H1 (cell line): ENCODE measurements around the gene TRIP11. TPM values are rescaled to one million over a fixed set of nuclear protein-coding genes. Genes with fewer than 3 reads are reported as not detected.
A peak's percentile ranks its signal among the peaks of the same experiment; 100 is the strongest.

Source experiments
- CTCF ChIA-PET: fragments of 300-600 bp; sonication (Branson Sonifier 250); formaldehyde crosslinking; loops from one replicate; lab custom pipeline; 2021; ENCODE audit not compliant: partially characterized antibody; lab: Charles Lee
- POLR2A ChIA-PET: fragments of 300-600 bp; sonication (Branson Sonifier 250); formaldehyde crosslinking; loops from one replicate; lab custom pipeline; 2021; ENCODE audit warnings: inconsistent platforms; ENCODE audit not compliant: partially characterized antibody; lab: Charles Lee
- DNase-seq, 2 experiments: peaks; one replicate each; pipeline versions ENCODE4 v3.0.0 to v3.0.0-alpha.2; 2010 to 2022; ENCODE audit warnings: low spot score in 2 of 2, low read depth in 1 of 2, mixed read lengths in 1 of 2
- FAIRE-seq: peaks from 2 replicates; lab custom pipeline; 2011; peaks lifted over from hg19 to GRCh38; lab: Jason Lieb, UNC
- H2AFZ ChIP-seq: 2 replicates; pipeline ENCODE4 v1.8.1; 2012; ENCODE audit warnings: low read length, inconsistent platforms
- H2AK5ac ChIP-seq: 2 replicates; pipeline ENCODE4 v1.6.1; 2013; ENCODE audit warnings: low read depth, low read length
- H2BK120ac ChIP-seq: replicated peaks from 2 replicates; pipeline ENCODE3; 2013; ENCODE audit warnings: low read depth, low read length, inconsistent platforms
- H2BK12ac ChIP-seq: 2 replicates; pipeline ENCODE4 v1.6.1; 2013; ENCODE audit warnings: low read depth, low read length
- H2BK15ac ChIP-seq: 2 replicates; pipeline ENCODE4 v1.6.1; 2013; ENCODE audit warnings: low read length
- H2BK20ac ChIP-seq: 2 replicates; pipeline ENCODE4 v1.6.1; 2013; ENCODE audit warnings: low read length
- H2BK5ac ChIP-seq: 2 replicates; pipeline ENCODE4 v1.6.1; 2013; ENCODE audit warnings: low read depth, low read length
- H3K14ac ChIP-seq: 2 replicates; pipeline ENCODE4 v1.6.1; 2013; ENCODE audit warnings: inconsistent platforms; ENCODE audit not compliant: insufficient read length
- H3K18ac ChIP-seq: 2 replicates; pipeline ENCODE4 v1.6.1; 2013; ENCODE audit warnings: low read length; ENCODE audit errors: extremely low read depth
- H3K23ac ChIP-seq: 2 replicates; pipeline ENCODE4 v1.6.1; 2013; ENCODE audit warnings: inconsistent platforms; ENCODE audit not compliant: insufficient read length
- H3K23me2 ChIP-seq: 2 replicates; pipeline ENCODE4 v1.6.1; 2013; ENCODE audit warnings: low read depth, low read length
- H3K27ac ChIP-seq: 2 replicates; pipeline ENCODE4 v1.6.1; 2011; ENCODE audit warnings: low read depth, low read length, inconsistent platforms
- H3K27me3 ChIP-seq, 4 experiments: replicated peaks in 1 of 4; 1 replicate in 1 of 4; 2 replicates in 3 of 4; pipeline versions ENCODE4 v1.6.1 to v1.8.1; 2011 to 2013; ENCODE audit warnings: low read length in 3 of 4, mild to moderate bottlenecking in 3 of 4, inconsistent platforms in 2 of 4, mixed read lengths in 2 of 4, moderate library complexity in 1 of 4; ENCODE audit not compliant: control insufficient read depth in 3 of 4, insufficient read depth in 3 of 4; ENCODE audit errors: extremely low read depth in 1 of 4
- H3K36me3 ChIP-seq, 4 experiments: 2 replicates each; pipeline versions ENCODE4 v1.6.1 to v1.8.1; 2011 to 2013; ENCODE audit warnings: mild to moderate bottlenecking in 4 of 4, low read length in 3 of 4, moderate library complexity in 2 of 4, control low read depth in 1 of 4, inconsistent platforms in 1 of 4; ENCODE audit not compliant: insufficient read depth in 4 of 4, control insufficient read depth in 2 of 4
- H3K4ac ChIP-seq: replicated peaks from 2 replicates; pipeline ENCODE3; 2013; ENCODE audit warnings: low read length, low read depth, mixed read lengths, inconsistent platforms; ENCODE audit not compliant: insufficient read length
- H3K4me1 ChIP-seq, 4 experiments: replicated peaks in 1 of 4; 1 replicate in 1 of 4; 2 replicates in 3 of 4; pipeline versions ENCODE4 v1.6.1 to v1.8.1; 2011 to 2013; ENCODE audit warnings: low read length in 3 of 4, inconsistent platforms in 2 of 4, mixed read lengths in 1 of 4; ENCODE audit not compliant: insufficient read depth in 4 of 4, control insufficient read depth in 3 of 4
- H3K4me2 ChIP-seq, 2 experiments: 2 replicates each; pipeline versions ENCODE4 v1.6.1 to v1.8.1; 2011 to 2013; ENCODE audit warnings: low read depth in 2 of 2, low read length in 2 of 2, control low read depth in 1 of 2, inconsistent platforms in 1 of 2, mild to moderate bottlenecking in 1 of 2; ENCODE audit not compliant: insufficient read depth in 1 of 2
- H3K4me3 ChIP-seq, 4 experiments: fragments of 200-600, 300-600 bp in 1 of 4; sonication (generic), shearing (Covaris generic), sonication (Bioruptor Twin) in 1 of 4; 2 replicates each; pipeline versions ENCODE4 v1.5.1 to v1.8.1; 2011 to 2016; ENCODE audit warnings: low read length in 4 of 4, low read depth in 3 of 4, control low read depth in 2 of 4, inconsistent platforms in 2 of 4, mild to moderate bottlenecking in 2 of 4, mixed read lengths in 1 of 4, moderate library complexity in 1 of 4; ENCODE audit not compliant: insufficient read depth in 2 of 4; ENCODE audit errors: extremely low read depth in 1 of 4
- H3K56ac ChIP-seq: replicated peaks from 2 replicates; pipeline ENCODE3; 2013; ENCODE audit warnings: low read depth, mild to moderate bottlenecking, mixed read lengths, low read length, inconsistent platforms; ENCODE audit not compliant: insufficient read length
- H3K79me1 ChIP-seq: 2 replicates; pipeline ENCODE4 v1.6.1; 2013; ENCODE audit warnings: low read depth, low read length, control low read depth
- H3K79me2 ChIP-seq, 2 experiments: 2 replicates each; pipeline versions ENCODE4 v1.6.1 to v1.8.1; 2012 to 2013; ENCODE audit warnings: low read length in 2 of 2, mild to moderate bottlenecking in 2 of 2, inconsistent platforms in 1 of 2; ENCODE audit not compliant: insufficient read depth in 2 of 2, control insufficient read depth in 1 of 2
- H3K9ac ChIP-seq, 4 experiments: replicated peaks in 1 of 4; 1 replicate in 1 of 4; 2 replicates in 3 of 4; pipeline versions ENCODE4 v1.6.1 to v1.8.1; 2011 to 2013; ENCODE audit warnings: low read depth in 3 of 4, low read length in 3 of 4, control low read depth in 2 of 4, mild to moderate bottlenecking in 2 of 4, moderate library complexity in 2 of 4, inconsistent platforms in 1 of 4; ENCODE audit errors: extremely low read depth in 1 of 4
- H3K9me3 ChIP-seq, 2 experiments: 2 replicates each; pipeline versions ENCODE4 v1.6.1 to v1.8.1; 2012 to 2013; ENCODE audit warnings: mild to moderate bottlenecking in 2 of 2, moderate library complexity in 2 of 2, control low read depth in 1 of 2, inconsistent platforms in 1 of 2, low read depth in 1 of 2, low read length in 1 of 2, mixed read lengths in 1 of 2; ENCODE audit not compliant: insufficient read depth in 2 of 2
- H4K20me1 ChIP-seq, 2 experiments: replicated peaks in 1 of 2; 2 replicates each; pipeline versions ENCODE3 to v1.8.1; 2011 to 2013; ENCODE audit warnings: inconsistent platforms in 2 of 2, low read length in 2 of 2, mild to moderate bottlenecking in 1 of 2; ENCODE audit not compliant: insufficient read depth in 2 of 2, control insufficient read depth in 1 of 2
- H4K5ac ChIP-seq: 2 replicates; pipeline ENCODE4 v1.6.1; 2013; ENCODE audit warnings: low read length, low read depth, mixed read lengths, inconsistent platforms; ENCODE audit not compliant: insufficient read length
- H4K8ac ChIP-seq: 2 replicates; pipeline ENCODE4 v1.8.0; 2013; ENCODE audit warnings: mild to moderate bottlenecking, moderate library complexity, low read length, inconsistent platforms; ENCODE audit not compliant: insufficient read depth; ENCODE audit errors: extremely low read depth
- H4K91ac ChIP-seq: replicated peaks from 2 replicates; pipeline ENCODE3; 2013; ENCODE audit warnings: low read length, mixed read lengths, inconsistent platforms; ENCODE audit not compliant: insufficient read length
- CEBPB ChIP-seq: IDR thresholded peaks from 2 replicates; pipeline ENCODE4 v1.6.1; 2012; ENCODE audit warnings: low read depth, low read length
- RAD21 ChIP-seq, 2 experiments: IDR thresholded peaks in 1 of 2; conservative IDR thresholded peaks in 1 of 2; 2 replicates each; pipeline ENCODE4 v1.6.1; 2011; ENCODE audit warnings: low read depth in 2 of 2, low read length in 2 of 2, improper control_type of control experiment in 1 of 2, inconsistent platforms in 1 of 2, mild to moderate bottlenecking in 1 of 2, moderate library complexity in 1 of 2
- TAF1 ChIP-seq: IDR thresholded peaks from 2 replicates; pipeline ENCODE4 v1.6.1; 2011; ENCODE audit warnings: mild to moderate bottlenecking, low read depth, low read length
- WGBS, 2 experiments: shearing (Covaris generic) in 1 of 2; methylation state at CpG; one replicate each; pipeline versions ENCODE4 v1.1.6 to v1.1.7; 2013 to 2015; ENCODE audit warnings: low lambda C conversion rate in 2 of 2, mixed read lengths in 2 of 2, inconsistent platforms in 1 of 2, low coverage in 1 of 2, missing lambda C conversion rate in 1 of 2; ENCODE audit not compliant: insufficient replicate concordance in 2 of 2, insufficient coverage in 1 of 2, insufficient read length in 1 of 2; ENCODE audit errors: extremely low coverage in 1 of 2, missing lambda C conversion rate in 1 of 2; 5-methylcytosine and 5-hydroxymethylcytosine counted together
- polyA plus RNA-seq, 7 experiments: library from polyadenylated mRNA; depleted of rRNA in 3 of 7; stranded (reverse) in 5 of 7; unstranded in 2 of 7; fragments of >200 nt in 5 of 7; fragments of 200-250 nt in 2 of 7; gene quantifications; 1 replicate in 5 of 7; 2 replicates in 1 of 7; 4 replicates in 1 of 7; pipeline versions ENCODE4 v1.2.1 to v1.2.3, GENCODE V29; 2011 to 2013; ENCODE audit warnings: missing spikeins in 2 of 7, mixed read lengths in 2 of 7
- total RNA-seq: library from RNA; stranded (reverse); fragmentation: NEBNext Ultra II Directional; extraction: Animal tissue kit (Norgen Biotek cat#: 25700); gene quantifications from 2 replicates; pipeline ENCODE4 v1.2.1, GENCODE V29; 2021

The TRIP11 gene
- total and polyA plus RNA-seq, 2 of the 8 experiments (the other 6 are each of a cell fraction or from before 2014, with no cell fraction given) = 3.3 to 30.4 TPM

DNA sequence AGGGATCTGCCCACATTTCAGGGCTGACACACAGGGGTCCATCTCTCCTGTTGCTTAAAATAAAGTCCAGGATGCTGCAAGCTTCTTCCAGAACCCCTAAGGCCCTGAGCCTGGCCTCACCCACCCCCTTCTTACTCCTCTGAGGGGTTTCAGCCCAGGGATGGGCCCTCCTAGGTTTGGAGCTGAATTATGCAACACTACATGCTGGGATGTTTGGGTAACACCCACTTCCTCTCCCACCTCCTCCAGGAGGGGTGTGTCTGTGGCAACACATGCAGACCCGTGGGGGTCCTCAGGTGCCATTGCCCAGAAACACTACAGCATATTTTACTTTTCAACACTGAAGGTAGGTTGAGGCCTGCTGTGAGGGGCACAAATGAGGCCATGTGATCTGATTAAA, 97.7 kb downstream of the TRIP11 start:
- no peak overlapping the region for H2BK20ac ChIP-seq
- WGBS, 2 experiments = 67% methylated on average over 1 of the region's 1 CpG; no CpG with 5 or more reads in 1 of the 2 experiments
- FAIRE-seq (no peak), DNase-seq (no peak)
- no peak overlapping the region for H3K27ac ChIP-seq
- no peak overlapping the region for H3K4me3 ChIP-seq
- no peak overlapping the region for H4K8ac ChIP-seq
- H4K5ac ChIP-seq = no peak overlapping the region
- H3K56ac ChIP-seq = no peak overlapping the region
- H2BK5ac ChIP-seq = no peak overlapping the region
- POLR2A ChIA-PET = no interaction called here
- H4K20me1 ChIP-seq = no peaks in the 10 kb centered on the region
- H2BK12ac ChIP-seq = no peak overlapping the region
- no peak overlapping the region for H4K91ac ChIP-seq
- no peak overlapping the region for H3K23ac ChIP-seq
- no peak overlapping the region for H3K9ac ChIP-seq
- H3K36me3 ChIP-seq = no peaks in the 10 kb centered on the region
- no peak overlapping the region for H2BK120ac ChIP-seq
- H3K9me3 ChIP-seq = no peaks in the 10 kb centered on the region
- H3K79me1 ChIP-seq = no peaks in the 10 kb centered on the region
- peaks cover 4 to 15% (median 9%) of the 10 kb centered on the region in 4 experiments for H3K27me3 ChIP-seq
- H3K14ac ChIP-seq = no peak overlapping the region
- H2BK15ac ChIP-seq = no peak overlapping the region
- 0 out of 2 replicates have a peak overlapping the region, but pooled peaks have one; percentile 6 for H2AFZ ChIP-seq
- no peak overlapping the region for H3K18ac ChIP-seq
- H3K4me2 ChIP-seq = no peak overlapping the region
- H3K23me2 ChIP-seq = peaks cover 3% of the 10 kb centered on the region; the same call in 1 of the 2 replicates
- CTCF ChIA-PET = no interaction called here
- TF ChIP-seq RAD21 (IDR thresholded peaks at IDR 0.05 in 1 of 2, conservative IDR thresholded peaks at IDR 0.05 in 1 of 2; ENCODE audit: low read depth in 2 of 2, low read length in 2 of 2) = no peak
- TF ChIP-seq TAF1 = no peak
- peak; percentile 52 for TF ChIP-seq CEBPB
- no peak overlapping the region for H2AK5ac ChIP-seq
- no peaks in the 10 kb centered on the region for H3K79me2 ChIP-seq
- H3K4me1 ChIP-seq = no peaks in the 10 kb centered on the region; a peak in 1 of 7 replicates
- no peak overlapping the region for H3K4ac ChIP-seq
